Measurements from ENCODE around the gene VPREB3. TPM values are rescaled to one million over a fixed set of nuclear protein-coding genes. Genes with fewer than 3 reads are reported as not detected.

VPREB3 gene
- total RNA-seq, 2 experiments from 2014 or later, result not detected

GRCh38 chr22:23789638-23790037 is 35.4 kb upstream of the VPREB3 start:
- Histone ChIP-seq H3K27ac (ENCODE audit: low read depth in 1 of 2, low read length in 2 of 2) (no peak overlapping the region), H3K4me3 (ENCODE audit: low read length) (no peak overlapping the region), H3K4me1 (ENCODE audit: insufficient read depth, low read length) (peaks cover 46% of the 10 kb centered on the region), H3K36me3 (ENCODE audit: insufficient read depth, low read length) (peaks cover 36% of the 10 kb centered on the region), H3K9me3 (ENCODE audit: control insufficient read depth in 1 of 2, insufficient read depth in 1 of 2, low read length in 2 of 2) (no peaks in the 10 kb centered on the region), H3K27me3 (ENCODE audit: control insufficient read depth in 1 of 2, insufficient read depth in 2 of 2, low read length in 2 of 2) (no peaks in the 10 kb centered on the region)
- Mint-ChIP-seq H3K4me3 (peak overlapping the region; percentile 67), H3K27me3 (no peaks in the 10 kb centered on the region), H3K27ac (peak overlapping the region; percentile 42), H3K9me3 (no peaks in the 10 kb centered on the region), H3K4me1 (ENCODE audit: low read depth) (peaks cover 42% of the 10 kb centered on the region), H3K36me3 (ENCODE audit: low read depth) (peaks cover 47% of the 10 kb centered on the region)
- intact Hi-C loops (cut with DNase I, micrococcal nuclease), result loop anchor here (5.0 to 10.0 kb wide), 4 partner anchors 68 to 225 kb away; partner anchors contain the start of genes CABIN1 (in 2 of the 2) and SLC2A11 (in 1 of the 2)
- ChIA-PET POLR2A (interaction anchor here (0.7 kb wide), 1 partner anchor 93 kb away, joined by 3 read pairs; no protein-coding TSS in a partner anchor), CTCF (interaction anchor here (2.2 kb wide), 1 partner anchor 19 kb away, joined by 7 read pairs; no protein-coding TSS in a partner anchor)
- no peak for TF ChIP-seq CTCF (IDR thresholded peaks at IDR 0.05)
- ATAC-seq (ENCODE audit: poor library complexity) (no peak), DNase-seq (peak in 1 of 14 experiments; percentile 7)

- no peak for ATAC-seq (ENCODE audit: poor library complexity)
- intact Hi-C loops (cut with DNase I, micrococcal nuclease), result loop anchor here (5.0 to 10.0 kb wide), 4 partner anchors 68 to 226 kb away; partner anchors contain the start of genes CABIN1 (in 2 of the 2) and SLC2A11 (in 1 of the 2)
Observed at GRCh38 chr22:23789121-23789520, 34.9 kb upstream of the VPREB3 start.

GRCh38 chr22:23787910-23788309 is 33.7 kb upstream of the VPREB3 start:
- Histone ChIP-seq H3K27me3 (ENCODE audit: control insufficient read depth in 1 of 2, insufficient read depth in 2 of 2, low read length in 2 of 2) (no peaks in the 10 kb centered on the region), H3K4me1 (ENCODE audit: insufficient read depth, low read length) (peaks cover 52% of the 10 kb centered on the region), H3K27ac (ENCODE audit: low read depth in 1 of 2, low read length in 2 of 2) (peak overlapping the region; percentile 70 to 98), H3K9me3 (ENCODE audit: control insufficient read depth in 1 of 2, insufficient read depth in 1 of 2, low read length in 2 of 2) (no peaks in the 10 kb centered on the region), H3K4me3 (ENCODE audit: low read length) (peak overlapping the region; percentile 83), H3K36me3 (ENCODE audit: insufficient read depth, low read length) (peaks cover 21% of the 10 kb centered on the region)
- CTCF ChIA-PET, result interaction anchor here (1.9 to 2.2 kb wide), 2 partner anchors 17 to 62 kb away, joined by 6 to 7 read pairs; no protein-coding TSS in a partner anchor
- Mint-ChIP-seq H3K36me3 (ENCODE audit: low read depth) (peaks cover 31% of the 10 kb centered on the region), H3K9me3 (no peaks in the 10 kb centered on the region), H3K4me1 (ENCODE audit: low read depth) (peaks cover 45% of the 10 kb centered on the region), H3K27ac (peak overlapping the region; percentile 90), H3K4me3 (peak overlapping the region; percentile 91), H3K27me3 (no peaks in the 10 kb centered on the region)
- intact Hi-C loops (cut with DNase I, micrococcal nuclease), result loop anchor here (1.0 to 10.0 kb wide), 8 partner anchors 16 to 227 kb away; partner anchors contain the start of genes CABIN1 (in 2 of the 2), DERL3 (in 2 of the 2), ZNF70 (in 2 of the 2) and MMP11 (in 1 of the 2)
- ATAC-seq (ENCODE audit: poor library complexity) (no peak), DNase-seq (no peak)
- no peak for TF ChIP-seq CTCF (IDR thresholded peaks at IDR 0.05)
- POLR2A ChIA-PET, result interaction anchor here (0.6 to 3.4 kb wide), 6 partner anchors 15 to 226 kb away, joined by 3 to 23 read pairs (median 8); partner anchors contain the start of genes C22orf15, MMP11, SLC2A11 and ZNF70

More at GRCh38 chr22:23789121-23789520, 34.9 kb upstream of the VPREB3 start:
- no peak for DNase-seq
- no peak for TF ChIP-seq CTCF (IDR thresholded peaks at IDR 0.05)
- ChIA-PET POLR2A (interaction anchor here (0.7 to 3.4 kb wide), 3 partner anchors 17 to 93 kb away, joined by 3 to 17 read pairs (median 3); partner anchors contain the start of genes MMP11 and ZNF70), CTCF (interaction anchor here (1.9 to 2.2 kb wide), 2 partner anchors 18 to 61 kb away, joined by 6 to 7 read pairs; no protein-coding TSS in a partner anchor)
- Mint-ChIP-seq H3K36me3 (ENCODE audit: low read depth) (peaks cover 42% of the 10 kb centered on the region), H3K4me3 (peak overlapping the region; percentile 67), H3K4me1 (ENCODE audit: low read depth) (peaks cover 47% of the 10 kb centered on the region), H3K27me3 (no peaks in the 10 kb centered on the region), H3K9me3 (no peaks in the 10 kb centered on the region), H3K27ac (peak overlapping the region; percentile 42)
- Histone ChIP-seq H3K27ac (ENCODE audit: low read depth in 1 of 2, low read length in 2 of 2) (no peak overlapping the region), H3K9me3 (ENCODE audit: control insufficient read depth in 1 of 2, insufficient read depth in 1 of 2, low read length in 2 of 2) (no peaks in the 10 kb centered on the region), H3K27me3 (ENCODE audit: control insufficient read depth in 1 of 2, insufficient read depth in 2 of 2, low read length in 2 of 2) (no peaks in the 10 kb centered on the region), H3K4me3 (ENCODE audit: low read length) (no peak overlapping the region), H3K36me3 (ENCODE audit: insufficient read depth, low read length) (peaks cover 32% of the 10 kb centered on the region), H3K4me1 (ENCODE audit: insufficient read depth, low read length) (peaks cover 49% of the 10 kb centered on the region)
